Transverse colon (tissue), 4 donors: ENCODE measurements around the gene ZMIZ1. TPM values are rescaled to one million over a fixed set of nuclear protein-coding genes. Genes with fewer than 3 reads are reported as not detected.

Source experiments
- DNase-seq: peaks from one replicate; pipeline ENCODE4 v3.0.0-alpha.2; 2019
- H3K27ac ChIP-seq, 4 donors: fragments of 200-600 bp; sonication (generic); 2 replicates each; pipeline ENCODE4 v1.5.1; 2016 to 2018; ENCODE audit warnings: inconsistent platforms in 4 of 4
- H3K27me3 ChIP-seq: fragments of 200-600 bp; sonication (generic); 2 replicates; pipeline ENCODE4 v1.5.1; 2017; ENCODE audit warnings: inconsistent platforms
- H3K36me3 ChIP-seq, 4 donors: fragments of 200-600 bp; sonication (generic); 2 replicates each; pipeline ENCODE4 v1.5.1; 2017 to 2019; ENCODE audit warnings: inconsistent platforms in 4 of 4
- H3K4me1 ChIP-seq, 4 donors: fragments of 200-600 bp; sonication (generic); 2 replicates each; pipeline ENCODE4 v1.5.1; 2017 to 2020; ENCODE audit warnings: inconsistent platforms in 4 of 4
- H3K4me3 ChIP-seq, 4 donors: fragments of 200-600 bp; sonication (generic); 1 replicate in 1 of 4; 2 replicates in 3 of 4; pipeline versions ENCODE4 v1.5.1 to v1.6.1; 2017 to 2019; ENCODE audit warnings: inconsistent platforms in 4 of 4
- H3K9me3 ChIP-seq, 2 donors: fragments of 200-600 bp; sonication (generic); 2 replicates each; pipeline ENCODE4 v1.5.1; 2017 to 2019; ENCODE audit warnings: inconsistent platforms in 2 of 2
- EP300 ChIP-seq: sonication (generic); formaldehyde crosslinking; IDR thresholded peaks from one replicate; pipeline ENCODE4 v1.6.1; 2017; ENCODE audit warnings: antibody characterized with exemption, low read depth
- POLR2A ChIP-seq: fragments of 450-650 bp; IDR thresholded peaks from one replicate; pipeline ENCODE4 v1.6.1; 2016; ENCODE audit warnings: antibody characterized with exemption, mild to moderate bottlenecking, moderate library complexity
- POLR2AphosphoS5 ChIP-seq, 3 donors: sonication (generic); formaldehyde crosslinking; IDR thresholded peaks; one replicate each; pipeline ENCODE4 v1.6.1; 2016; ENCODE audit warnings: antibody characterized with exemption in 3 of 3
- WGBS, 2 donors: methylation state at CpG; one replicate each; pipeline ENCODE4 v1.1.5; 2018; ENCODE audit warnings: low coverage in 1 of 2; 5-methylcytosine and 5-hydroxymethylcytosine counted together
- in situ Hi-C, 4 donors: fragments of 200-750 bp; cut with MboI; loops; one replicate each; pipeline versions ENCODE4 v1.15.0 to v1.15.1; 2017; ENCODE audit warnings: low sequenced_read_pairs in 3 of 4, low pct_ligation_motif_present in 1 of 4, low pct_unique_long_range_greater_than_20kb in 1 of 4
- intact Hi-C: fragments of 100-400 bp; cut with DNase I; formaldehyde crosslinking; loops from one replicate; pipeline ENCODE4 v1.15.1; 2023; ENCODE audit warnings: low total_unique reads
- total RNA-seq, 4 donors: library from RNA; depleted of rRNA; stranded (reverse); fragments of >200 nt; gene quantifications; one replicate each; pipeline ENCODE4 v1.1.0, GENCODE V29; 2016
- TF ChIP-seq, protein P1 (sequence below), 5 experiments: fragments of 200-600 bp in 3 of 5; fragments of 450-650 bp in 2 of 5; sonication (generic) in 3 of 5; IDR thresholded peaks; 1 replicate in 2 of 5; 2 replicates in 3 of 5; pipeline ENCODE4 v1.5.1; 2016 to 2017; ENCODE audit warnings: antibody characterized with exemption in 5 of 5, inconsistent platforms in 3 of 5, mild to moderate bottlenecking in 2 of 5, moderate library complexity in 1 of 5

The ZMIZ1 gene
- total RNA-seq, 4 donors from 2014 or later = 32.0 to 108 (median 63.0) TPM

DNA sequence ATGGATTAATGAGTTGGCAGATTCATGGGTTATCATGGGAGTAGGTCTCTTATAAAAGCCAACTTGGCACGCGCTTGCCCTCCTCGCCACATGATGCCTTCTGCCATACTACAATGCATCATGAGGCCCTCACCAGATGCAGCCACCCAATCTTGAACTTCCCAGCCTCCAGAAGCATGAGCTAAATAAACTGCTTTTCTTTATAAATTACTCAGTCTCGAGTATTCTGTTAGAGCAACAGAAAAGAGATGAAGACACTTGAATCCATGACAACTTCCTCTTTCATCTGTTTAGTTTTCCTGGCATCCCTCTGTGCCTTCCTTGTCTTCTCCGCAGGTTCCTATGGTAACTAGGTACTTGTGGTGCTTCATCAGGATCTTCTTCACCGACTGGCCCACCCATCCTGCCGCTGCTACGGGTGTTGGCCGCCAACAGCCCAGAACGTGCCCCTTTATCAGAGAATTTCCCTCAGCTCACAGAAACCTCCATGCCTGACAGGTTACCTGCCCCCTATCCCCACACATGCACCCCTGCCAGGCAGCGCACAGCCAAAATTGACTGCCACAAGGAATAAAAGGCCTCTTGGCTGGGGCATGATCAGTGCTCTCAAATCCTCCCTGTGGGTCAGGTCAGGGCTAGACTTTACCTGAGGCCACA lies 250.5 kb downstream of the ZMIZ1 start:
- Histone ChIP-seq H3K27ac (no peak overlapping the region), H3K9me3 (no peaks in the 10 kb centered on the region), H3K36me3 (no peaks in the 10 kb centered on the region), H3K27me3 (no peaks in the 10 kb centered on the region), H3K4me3 (no peak overlapping the region), H3K4me1 (peaks cover 11 to 53% (median 15%) of the 10 kb centered on the region in 4 donors)
- intact Hi-C loops = no loop called here
- no peak for DNase-seq
- TF ChIP-seq POLR2A = no peak
- TF ChIP-seq, protein P1, sequence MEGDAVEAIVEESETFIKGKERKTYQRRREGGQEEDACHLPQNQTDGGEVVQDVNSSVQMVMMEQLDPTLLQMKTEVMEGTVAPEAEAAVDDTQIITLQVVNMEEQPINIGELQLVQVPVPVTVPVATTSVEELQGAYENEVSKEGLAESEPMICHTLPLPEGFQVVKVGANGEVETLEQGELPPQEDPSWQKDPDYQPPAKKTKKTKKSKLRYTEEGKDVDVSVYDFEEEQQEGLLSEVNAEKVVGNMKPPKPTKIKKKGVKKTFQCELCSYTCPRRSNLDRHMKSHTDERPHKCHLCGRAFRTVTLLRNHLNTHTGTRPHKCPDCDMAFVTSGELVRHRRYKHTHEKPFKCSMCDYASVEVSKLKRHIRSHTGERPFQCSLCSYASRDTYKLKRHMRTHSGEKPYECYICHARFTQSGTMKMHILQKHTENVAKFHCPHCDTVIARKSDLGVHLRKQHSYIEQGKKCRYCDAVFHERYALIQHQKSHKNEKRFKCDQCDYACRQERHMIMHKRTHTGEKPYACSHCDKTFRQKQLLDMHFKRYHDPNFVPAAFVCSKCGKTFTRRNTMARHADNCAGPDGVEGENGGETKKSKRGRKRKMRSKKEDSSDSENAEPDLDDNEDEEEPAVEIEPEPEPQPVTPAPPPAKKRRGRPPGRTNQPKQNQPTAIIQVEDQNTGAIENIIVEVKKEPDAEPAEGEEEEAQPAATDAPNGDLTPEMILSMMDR (IDR thresholded peaks at IDR 0.05) = no peak
- no peak for TF ChIP-seq EP300
- no peak for TF ChIP-seq POLR2AphosphoS5 (IDR thresholded peaks at IDR 0.05)
- 87% methylated on average over 11 of the region's 11 CpGs; no CpG with 5 or more reads in 1 of the 2 donors for WGBS, 2 donors
- in situ Hi-C loops = no loop called here

DNA sequence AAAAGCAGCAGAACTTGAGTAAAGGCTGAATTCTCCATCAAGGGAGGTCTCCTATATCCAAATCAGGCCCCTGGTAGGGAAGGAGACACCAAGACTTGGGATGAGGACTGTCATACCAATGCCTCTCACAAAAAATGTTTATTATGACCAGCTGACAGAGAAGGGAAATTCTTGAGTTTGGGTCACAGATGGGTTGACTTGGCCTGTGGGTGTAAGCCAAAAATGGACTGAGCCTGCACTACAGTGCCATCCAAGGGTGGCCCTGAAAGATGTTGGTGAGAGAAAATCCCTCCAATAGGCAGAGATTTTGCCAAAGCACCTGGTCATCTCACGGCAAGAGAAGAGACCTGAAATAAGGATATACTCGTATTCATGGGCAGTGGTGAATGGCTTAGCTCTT lies 251.6 kb downstream of the ZMIZ1 start:
- 90 to 100% methylated on average over 2 of the region's 2 CpGs for WGBS, 2 donors
- TF ChIP-seq POLR2A (no peak), EP300 (no peak), POLR2AphosphoS5 (IDR thresholded peaks at IDR 0.05) (no peak)
- TF ChIP-seq, protein P1 (IDR thresholded peaks at IDR 0.05) = no peak
- Histone ChIP-seq H3K36me3 (no peaks in the 10 kb centered on the region), H3K27ac (no peak overlapping the region), H3K27me3 (no peaks in the 10 kb centered on the region), H3K4me3 (no peak overlapping the region), H3K9me3 (no peaks in the 10 kb centered on the region), H3K4me1 (peaks cover 5 to 42% (median 12%) of the 10 kb centered on the region in 4 donors)
- intact Hi-C loops = no loop called here
- DNase-seq = no peak
- in situ Hi-C loops = no loop called here

GRCh38 chr10:79320820-79321493 lies 252.2 kb downstream of the ZMIZ1 start:
- Histone ChIP-seq H3K4me3 (no peak overlapping the region), H3K4me1 (peaks cover 5 to 41% (median 12%) of the 10 kb centered on the region in 4 donors), H3K9me3 (no peaks in the 10 kb centered on the region), H3K36me3 (no peaks in the 10 kb centered on the region), H3K27ac (no peak overlapping the region), H3K27me3 (no peaks in the 10 kb centered on the region)
- no peak for DNase-seq
- TF ChIP-seq, protein P1 (IDR thresholded peaks at IDR 0.05) = no peak
- no peak for TF ChIP-seq POLR2A
- no peak for TF ChIP-seq EP300
- TF ChIP-seq POLR2AphosphoS5 (IDR thresholded peaks at IDR 0.05) = no peak
- 92% methylated on average over 7 of the region's 7 CpGs; no CpG with 5 or more reads in 1 of the 2 donors for WGBS, 2 donors
- in situ Hi-C loops (no loop called here), intact Hi-C loops (no loop called here)

GRCh38 chr10:79321494-79321882 lies 252.7 kb downstream of the ZMIZ1 start:
- no peaks in the 10 kb centered on the region for H3K27me3 ChIP-seq
- in situ Hi-C loops = no loop called here
- no peaks in the 10 kb centered on the region for H3K9me3 ChIP-seq
- no peaks in the 10 kb centered on the region for H3K36me3 ChIP-seq
- no peak for TF ChIP-seq POLR2AphosphoS5 (IDR thresholded peaks at IDR 0.05)
- no peak for TF ChIP-seq EP300
- TF ChIP-seq POLR2A = no peak
- TF ChIP-seq, protein P1 (IDR thresholded peaks at IDR 0.05) = no peak
- WGBS, 2 donors = 91% methylated on average over 2 of the region's 2 CpGs; no CpG with 5 or more reads in 1 of the 2 donors
- peaks cover 5 to 39% (median 12%) of the 10 kb centered on the region in 4 donors for H3K4me1 ChIP-seq
- no peak overlapping the region for H3K27ac ChIP-seq
- H3K4me3 ChIP-seq = no peak overlapping the region
- DNase-seq = no peak
- intact Hi-C loops = no loop called here
